Endothelial cell of umbilical vein (primary cell): ENCODE results near the gene CMTR2. TPM values are rescaled to one million over a fixed set of nuclear protein-coding genes. Genes with fewer than 3 reads are reported as not detected.

ENCODE experiments used
- BruUV-seq: library from RNA; stranded (reverse); fragments of 400-500 nt; replicated peaks from 2 replicates; lab custom pipeline; 2021; lab: Mats Ljungman, UMichigan
- CTCF ChIA-PET: fragments of 300-600, 350-600 bp; sonication (Branson Sonifier 250); formaldehyde crosslinking; loops from one replicate; lab custom pipeline; 2021; ENCODE audit warnings: antibody characterized with exemption, inconsistent platforms; lab: Charles Lee
- POLR2A ChIA-PET: fragments of 300-600, 350-600 bp; sonication (Branson Sonifier 250); formaldehyde crosslinking; loops from one replicate; lab custom pipeline; 2021; ENCODE audit warnings: antibody characterized with exemption, inconsistent platforms; lab: Charles Lee
- DNase-seq: peaks from one replicate; pipeline ENCODE4 v3.0.0-alpha.2; 2011; ENCODE audit warnings: low read depth, low spot score
- FAIRE-seq: peaks from 2 replicates; lab custom pipeline; 2011; peaks lifted over from hg19 to GRCh38; lab: Jason Lieb, UNC
- H2AFZ ChIP-seq: 2 replicates; pipeline ENCODE4 v1.6.0; 2012; ENCODE audit warnings: low read depth, low read length, control low read depth, inconsistent platforms
- H3K27ac ChIP-seq: 2 replicates; pipeline ENCODE4 v1.5.1; 2011; ENCODE audit warnings: low read depth, mild to moderate bottlenecking, control low read depth, low read length, moderate library complexity; ENCODE audit not compliant: insufficient read depth
- H3K27me3 ChIP-seq, 2 experiments: 2 replicates each; pipeline versions ENCODE4 v1.6.0 to v1.6.1; 2011; ENCODE audit warnings: low read length in 2 of 2, mixed read lengths in 1 of 2; ENCODE audit not compliant: control insufficient read depth in 2 of 2, insufficient read depth in 2 of 2
- H3K36me3 ChIP-seq, 2 experiments: 2 replicates in 1 of 2; 3 replicates in 1 of 2; pipeline ENCODE4 v1.5.1; 2011; ENCODE audit warnings: low read length in 2 of 2, mild to moderate bottlenecking in 1 of 2, moderate library complexity in 1 of 2; ENCODE audit not compliant: control insufficient read depth in 2 of 2, insufficient read depth in 2 of 2; ENCODE audit errors: extremely low read depth in 1 of 2
- H3K4me1 ChIP-seq: 3 replicates; pipeline ENCODE4 v1.5.1; 2011; ENCODE audit warnings: mild to moderate bottlenecking, low read length; ENCODE audit not compliant: control insufficient read depth, insufficient read depth; ENCODE audit errors: extremely low read depth
- H3K4me2 ChIP-seq: 2 replicates; pipeline ENCODE4 v1.6.1; 2011; ENCODE audit warnings: low read length, control low read depth, mixed read lengths; ENCODE audit not compliant: insufficient read depth
- H3K4me3 ChIP-seq, 3 experiments: fragments of 200-600 bp in 1 of 3; sonication (generic), shearing (Covaris generic) in 1 of 3; replicated peaks in 1 of 3; 2 replicates each; pipeline ENCODE4 v1.5.1; 2011 to 2016; ENCODE audit warnings: control low read depth in 3 of 3, low read length in 3 of 3, mild to moderate bottlenecking in 2 of 3, inconsistent platforms in 1 of 3, low read depth in 1 of 3, moderate library complexity in 1 of 3; ENCODE audit not compliant: insufficient read depth in 1 of 3
- H3K79me2 ChIP-seq: 2 replicates; pipeline ENCODE4 v1.6.0; 2012; ENCODE audit warnings: low read length, inconsistent platforms; ENCODE audit not compliant: control insufficient read depth, insufficient read depth
- H3K9ac ChIP-seq: replicated peaks from 2 replicates; pipeline ENCODE3; 2011; ENCODE audit warnings: low read length, control low read depth; ENCODE audit not compliant: insufficient read depth; ENCODE audit errors: extremely low read depth
- H3K9me1 ChIP-seq: replicated peaks from 3 replicates; pipeline ENCODE4 v1.6.0; 2011; ENCODE audit warnings: mild to moderate bottlenecking, low read length; ENCODE audit not compliant: control insufficient read depth, insufficient read depth; ENCODE audit errors: extremely low read depth
- H3K9me3 ChIP-seq: replicated peaks from 2 replicates; pipeline ENCODE4 v1.5.1; 2012; ENCODE audit warnings: low read length, inconsistent platforms; ENCODE audit not compliant: control insufficient read depth, insufficient read depth
- H4K20me1 ChIP-seq: replicated peaks from 2 replicates; pipeline ENCODE3; 2011; ENCODE audit warnings: mild to moderate bottlenecking, low read length; ENCODE audit not compliant: control insufficient read depth, insufficient read depth; ENCODE audit errors: extremely low read depth
- EZH2 ChIP-seq: IDR thresholded peaks from 2 replicates; pipeline ENCODE4 v1.6.1; 2012; ENCODE audit warnings: borderline replicate concordance, low read depth, mild to moderate bottlenecking, moderate library complexity, low read length, inconsistent platforms; ENCODE audit not compliant: severe bottlenecking
- FOS ChIP-seq: IDR thresholded peaks from 2 replicates; pipeline ENCODE4 v1.6.1; 2011; ENCODE audit warnings: mild to moderate bottlenecking, low read length, moderate library complexity, borderline replicate concordance; ENCODE audit not compliant: insufficient read depth
- GATA2 ChIP-seq: IDR thresholded peaks from 2 replicates; pipeline ENCODE4 v1.7.0; 2011; ENCODE audit warnings: low read depth, mild to moderate bottlenecking, moderate library complexity, mixed read lengths, low read length; ENCODE audit not compliant: insufficient read length, insufficient read depth
- JUN ChIP-seq: IDR thresholded peaks from 2 replicates; pipeline ENCODE4 v1.6.1; 2011; ENCODE audit warnings: borderline replicate concordance, low read depth; ENCODE audit not compliant: insufficient read length, insufficient read depth
- MAX ChIP-seq: IDR thresholded peaks from 2 replicates; pipeline ENCODE4 v1.6.1; 2011; ENCODE audit not compliant: insufficient read depth, insufficient read length
- MYC ChIP-seq: IDR thresholded peaks from one replicate; pipeline ENCODE4 v1.6.1; 2011; ENCODE audit warnings: mild to moderate bottlenecking, low read depth, low read length
- POLR2A ChIP-seq: IDR thresholded peaks from 2 replicates; pipeline ENCODE4 v1.6.1; 2012; ENCODE audit warnings: low read depth, mild to moderate bottlenecking, control low read depth, low read length
- POLR2AphosphoS5 ChIP-seq: IDR thresholded peaks from 2 replicates; pipeline ENCODE4 v1.6.1; 2012; ENCODE audit warnings: low read depth, mild to moderate bottlenecking, control low read depth, low read length, moderate library complexity; ENCODE audit not compliant: insufficient read depth
- dilution Hi-C: fragments of 300-500 bp; cut with MboI; formaldehyde crosslinking; loops from one replicate; pipeline ENCODE4 v1.15.0; 2019; ENCODE audit warnings: low sequenced_read_pairs; ENCODE audit not compliant: extremely low pct_ligation_motif_present
- intact Hi-C: fragments of 100-400 bp; cut with micrococcal nuclease; formaldehyde crosslinking; loops from one replicate; pipeline ENCODE4 v1.10.0; 2022
- polyA plus RNA-seq, 4 experiments: library from polyadenylated mRNA; depleted of rRNA in 3 of 4; stranded (reverse) in 3 of 4; unstranded in 1 of 4; fragments of >200 nt; gene quantifications; 2 replicates each; pipeline versions ENCODE4 v1.2.1 to v1.2.3, GENCODE V29; 2011 to 2012; ENCODE audit warnings: missing spikeins in 1 of 4
- total RNA-seq: library from RNA; stranded (reverse); gene quantifications from 2 replicates; pipeline ENCODE4 v1.2.3, GENCODE V29; 2021
- TF ChIP-seq, protein P1 (sequence below), 2 donors: IDR thresholded peaks; 1 replicate in 1 of 2; 2 replicates in 1 of 2; pipeline ENCODE4 v1.5.1; 2011; ENCODE audit warnings: low read length in 2 of 2, mild to moderate bottlenecking in 2 of 2, moderate library complexity in 2 of 2, control low read depth in 1 of 2, inconsistent platforms in 1 of 2, low read depth in 1 of 2; ENCODE audit not compliant: insufficient read depth in 1 of 2; ENCODE audit errors: extremely low read depth in 1 of 2

The CMTR2 gene
- total and polyA plus RNA-seq, 2 donors (not counting 3 experiments of a cell fraction or from before 2014, with no cell fraction given): 11.6 to 18.8 TPM

GRCh38 chr16:71273384-71273783 is 15.8 kb downstream of the CMTR2 start:
- no peak overlapping the region for H3K27ac ChIP-seq
- no peak overlapping the region for H3K4me3 ChIP-seq
- FAIRE-seq: no peak
- intact Hi-C loops (no loop called here), dilution Hi-C loops (no loop called here)
- POLR2A ChIA-PET: no interaction called here
- no peaks in the 10 kb centered on the region for H3K9me1 ChIP-seq
- no peaks in the 10 kb centered on the region for H4K20me1 ChIP-seq
- no peak for TF ChIP-seq EZH2
- no peak for TF ChIP-seq MAX
- no peak for TF ChIP-seq MYC
- no peak for TF ChIP-seq POLR2A
- TF ChIP-seq FOS: no peak
- TF ChIP-seq GATA2: no peak
- no peak for TF ChIP-seq JUN
- TF ChIP-seq POLR2AphosphoS5: no peak
- TF ChIP-seq, protein P1, sequence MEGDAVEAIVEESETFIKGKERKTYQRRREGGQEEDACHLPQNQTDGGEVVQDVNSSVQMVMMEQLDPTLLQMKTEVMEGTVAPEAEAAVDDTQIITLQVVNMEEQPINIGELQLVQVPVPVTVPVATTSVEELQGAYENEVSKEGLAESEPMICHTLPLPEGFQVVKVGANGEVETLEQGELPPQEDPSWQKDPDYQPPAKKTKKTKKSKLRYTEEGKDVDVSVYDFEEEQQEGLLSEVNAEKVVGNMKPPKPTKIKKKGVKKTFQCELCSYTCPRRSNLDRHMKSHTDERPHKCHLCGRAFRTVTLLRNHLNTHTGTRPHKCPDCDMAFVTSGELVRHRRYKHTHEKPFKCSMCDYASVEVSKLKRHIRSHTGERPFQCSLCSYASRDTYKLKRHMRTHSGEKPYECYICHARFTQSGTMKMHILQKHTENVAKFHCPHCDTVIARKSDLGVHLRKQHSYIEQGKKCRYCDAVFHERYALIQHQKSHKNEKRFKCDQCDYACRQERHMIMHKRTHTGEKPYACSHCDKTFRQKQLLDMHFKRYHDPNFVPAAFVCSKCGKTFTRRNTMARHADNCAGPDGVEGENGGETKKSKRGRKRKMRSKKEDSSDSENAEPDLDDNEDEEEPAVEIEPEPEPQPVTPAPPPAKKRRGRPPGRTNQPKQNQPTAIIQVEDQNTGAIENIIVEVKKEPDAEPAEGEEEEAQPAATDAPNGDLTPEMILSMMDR (IDR thresholded peaks at IDR 0.05; ENCODE audit: extremely low read depth in 1 of 2, insufficient read depth in 1 of 2, low read depth in 1 of 2, low read length in 2 of 2): no peak
- BruUV-seq: no TSS peak
- DNase-seq: no peak
- H3K36me3 ChIP-seq: no peaks in the 10 kb centered on the region
- no peak overlapping the region for H3K9ac ChIP-seq
- H3K79me2 ChIP-seq: no peaks in the 10 kb centered on the region
- no peak overlapping the region for H3K4me2 ChIP-seq
- peaks cover 0 to 4% of the 10 kb centered on the region in 2 experiments for H3K27me3 ChIP-seq
- no peaks in the 10 kb centered on the region for H3K4me1 ChIP-seq
- CTCF ChIA-PET: interaction anchor here (1.1 kb wide), 1 partner anchor 38 kb away, joined by 3 read pairs; no protein-coding TSS in a partner anchor
- no peaks in the 10 kb centered on the region for H3K9me3 ChIP-seq
- H2AFZ ChIP-seq: no peak overlapping the region
